HuH-7 (cell line): ENCODE data around the gene CLDN10.
"Not testable (repeated sequence)": the region's sequence is repeated elsewhere in the genome, so short reads cannot be mapped to it uniquely, and the experiment has no call there.

ENCODE experiments used
- DNase-seq: peaks from one replicate; pipeline ENCODE4 v3.0.0; 2011; ENCODE audit warnings: low spot score

Gene CLDN10, protein sequence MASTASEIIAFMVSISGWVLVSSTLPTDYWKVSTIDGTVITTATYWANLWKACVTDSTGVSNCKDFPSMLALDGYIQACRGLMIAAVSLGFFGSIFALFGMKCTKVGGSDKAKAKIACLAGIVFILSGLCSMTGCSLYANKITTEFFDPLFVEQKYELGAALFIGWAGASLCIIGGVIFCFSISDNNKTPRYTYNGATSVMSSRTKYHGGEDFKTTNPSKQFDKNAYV

DNA sequence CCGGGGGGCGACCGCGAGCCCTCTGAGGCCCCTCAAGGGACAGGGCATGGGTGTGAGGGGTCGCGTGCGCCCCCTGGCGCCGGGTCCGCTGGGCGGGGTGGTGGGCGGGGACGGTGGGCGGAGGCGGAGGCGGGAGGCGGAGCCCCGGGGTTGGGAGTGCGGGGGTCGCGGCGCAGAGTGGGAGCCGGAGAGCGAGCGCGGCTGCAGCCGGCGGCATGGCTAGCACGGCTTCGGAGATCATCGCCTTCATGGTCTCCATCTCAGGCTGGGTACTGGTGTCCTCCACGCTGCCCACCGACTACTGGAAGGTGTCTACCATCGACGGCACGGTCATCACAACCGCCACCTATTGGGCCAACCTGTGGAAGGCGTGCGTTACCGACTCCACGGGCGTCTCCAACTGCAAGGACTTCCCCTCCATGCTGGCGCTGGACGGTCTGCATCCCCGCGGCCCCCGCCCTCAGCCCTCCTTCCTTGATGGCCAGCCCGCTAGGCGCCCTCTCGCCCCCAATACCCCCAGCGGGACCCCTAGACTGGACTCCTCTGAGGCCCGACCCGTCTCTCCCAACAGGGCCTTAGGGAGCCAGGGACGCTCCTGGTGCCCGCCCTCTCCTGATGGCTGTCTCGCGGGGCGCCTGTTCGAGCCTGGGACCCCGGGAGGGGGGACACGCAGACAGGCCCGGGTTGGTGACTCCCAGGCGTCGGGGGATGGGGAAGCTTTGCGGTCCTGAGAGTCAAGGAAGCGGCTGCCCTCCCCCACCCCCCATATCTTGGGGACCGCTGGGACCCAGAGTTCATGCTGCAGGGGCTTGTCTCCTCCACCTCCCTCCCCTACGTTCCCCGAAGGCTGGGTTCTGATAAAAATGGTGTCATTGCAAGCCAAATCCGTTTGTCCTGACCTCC, at the start of gene CLDN10:
CLDN10 (plus strand) TSS at position 182 of the 903 bp plus-strand sequence; CDS start at position 216, 34 bp downstream.
- DNase-seq, result no peak

DNA sequence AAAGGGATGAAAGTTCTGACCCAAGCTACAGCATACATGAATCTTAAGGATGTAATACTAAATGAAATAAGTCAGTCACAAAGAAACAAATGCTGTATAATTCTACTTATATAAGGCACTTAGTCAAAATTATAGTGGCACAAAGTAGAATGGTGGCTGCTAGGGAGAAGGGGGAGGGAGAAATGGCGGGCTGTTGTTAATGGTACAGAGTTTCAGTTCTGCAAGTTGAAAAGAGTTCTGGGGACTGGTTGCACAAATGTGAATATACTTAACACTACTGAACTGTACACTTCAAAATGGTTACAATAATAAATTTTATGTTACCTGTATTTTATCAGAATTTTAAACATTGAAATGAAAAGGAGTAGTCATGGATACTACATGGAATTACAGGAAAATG, 48.9 kb upstream of the CLDN10 start:
- DNase-seq, result no peak

DNA sequence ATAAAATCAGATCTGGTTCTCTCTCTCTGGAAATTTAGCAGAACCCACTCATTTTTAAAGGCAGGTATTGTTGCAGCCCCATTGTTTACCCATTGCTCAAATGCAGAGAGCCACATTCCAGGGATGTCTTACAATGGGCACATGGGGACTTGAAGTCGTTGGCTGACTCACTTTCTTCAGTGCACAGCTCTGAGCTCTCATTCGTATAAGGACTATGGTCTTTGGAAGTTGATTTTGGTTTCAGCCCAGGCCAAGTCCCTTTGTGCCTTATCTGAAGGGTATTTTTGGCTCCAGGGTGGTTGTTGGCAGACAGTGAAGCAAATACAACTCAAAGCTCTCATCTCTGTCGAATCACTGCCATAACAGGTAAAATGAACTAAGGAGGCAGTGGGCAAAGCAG, 47.3 kb upstream of the CLDN10 start:
- no peak for DNase-seq

DNA sequence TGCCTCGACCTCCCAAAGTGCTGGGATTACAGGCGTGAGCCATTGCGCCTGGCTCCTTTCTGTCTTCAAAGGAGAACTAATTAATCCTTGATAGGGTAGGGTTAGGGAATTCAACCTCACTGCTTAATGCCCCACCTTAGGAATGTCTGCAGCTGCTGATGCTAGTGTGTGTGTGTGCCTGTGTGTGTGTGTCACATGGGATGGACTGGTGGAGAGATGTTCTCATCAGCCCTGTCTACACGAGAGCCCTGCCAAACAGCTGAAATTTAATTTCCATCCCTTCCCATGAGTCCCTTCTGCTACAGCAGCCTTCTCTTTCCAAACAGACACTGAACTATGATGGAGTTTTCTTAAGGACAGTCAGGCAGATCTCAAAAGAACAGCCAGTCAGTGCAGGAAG, 46.5 kb upstream of the CLDN10 start:
- DNase-seq, result no peak

DNA sequence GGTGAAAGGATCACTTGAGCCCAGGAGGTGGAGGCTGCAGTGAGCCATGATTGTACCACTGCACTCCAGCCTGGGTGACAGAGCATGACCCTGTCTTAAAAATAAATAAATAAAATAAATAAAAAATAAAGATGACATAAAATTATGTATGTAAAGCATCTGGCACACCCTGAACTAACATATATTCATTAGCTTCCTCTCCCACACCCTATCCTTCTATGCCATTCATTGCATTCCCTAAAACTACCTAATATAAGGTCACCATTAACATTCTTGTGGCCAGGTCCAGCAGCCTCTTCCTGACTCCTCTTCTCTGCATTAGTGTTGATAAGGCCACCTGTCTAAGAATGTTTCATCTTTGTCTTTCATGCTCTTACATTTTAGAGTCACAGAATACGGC, 44.5 kb upstream of the CLDN10 start:
- DNase-seq, result no peak

DNA sequence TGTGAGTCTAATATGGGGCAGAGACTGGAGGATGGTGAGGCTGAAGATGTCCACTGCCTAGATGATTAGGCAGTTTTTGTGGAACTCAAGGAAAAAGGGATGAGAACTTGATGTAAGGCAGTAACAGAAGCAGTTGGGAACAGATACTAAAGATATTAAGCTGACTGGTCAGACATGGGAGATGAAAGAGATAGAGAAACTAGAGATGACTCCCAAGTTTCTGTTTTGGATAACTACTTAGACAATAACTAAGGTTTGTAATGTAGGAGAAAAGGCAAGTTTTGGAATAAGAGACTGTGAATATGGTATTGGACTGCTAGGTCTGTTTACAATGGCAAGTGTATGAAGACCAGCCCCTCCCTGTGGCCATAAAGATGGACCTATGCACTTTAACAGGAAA, 43.5 kb upstream of the CLDN10 start:
- no peak for DNase-seq

DNA sequence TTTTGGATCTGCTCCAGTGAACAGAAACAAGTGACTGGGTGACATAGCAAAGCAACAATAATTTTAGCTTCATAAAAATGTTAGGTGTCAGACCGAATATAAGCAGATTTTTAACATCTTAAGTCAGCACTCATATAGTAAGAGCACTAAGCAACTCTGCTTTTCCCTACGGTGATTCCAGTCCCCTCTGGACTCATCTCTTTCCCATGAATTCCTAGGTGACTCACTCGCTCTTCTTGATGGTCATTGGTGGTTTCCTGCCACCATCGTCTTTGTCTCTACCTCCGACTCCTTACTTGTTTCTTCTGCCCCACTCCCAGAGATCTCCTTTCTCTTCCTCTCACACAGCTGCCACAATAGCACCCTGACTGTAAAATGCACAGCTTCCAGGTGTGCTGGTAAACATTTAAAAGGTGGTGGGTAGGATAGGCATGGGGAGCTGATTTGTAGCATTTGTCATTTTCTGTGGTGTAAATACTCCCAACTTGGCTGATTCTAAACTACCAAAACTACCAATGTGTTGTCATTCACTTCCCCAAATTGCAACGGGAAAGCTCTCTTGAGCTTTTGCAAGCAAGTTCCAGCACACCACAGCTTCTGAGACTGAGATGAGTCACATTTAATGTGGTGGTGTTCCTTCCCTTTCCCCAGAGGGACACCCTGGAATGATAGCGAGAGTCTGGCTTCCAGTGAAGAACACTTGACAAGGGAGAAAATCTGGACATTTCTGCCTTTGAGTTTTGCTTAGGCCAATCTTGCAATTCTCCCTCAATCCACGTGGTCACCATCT, 42.8 kb upstream of the CLDN10 start:
- DNase-seq, result no peak

DNA sequence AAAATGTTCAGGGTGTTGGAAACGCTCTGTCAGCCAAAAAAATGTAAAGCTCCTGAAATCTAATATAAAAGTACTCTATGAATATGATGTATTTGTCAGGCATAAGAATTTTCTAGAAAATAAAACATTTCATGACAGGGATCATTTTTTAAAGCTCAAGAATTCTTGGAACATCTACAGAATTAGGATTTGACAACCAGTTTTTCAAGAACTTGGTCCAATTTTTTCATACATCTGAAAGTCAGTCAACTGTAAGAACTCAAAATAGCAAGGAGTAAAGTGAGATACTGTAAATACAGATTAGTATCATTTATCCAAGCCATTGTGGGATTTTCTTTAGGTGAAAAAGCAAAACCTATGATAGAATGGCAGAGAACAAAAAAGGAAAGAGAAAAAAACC, 41.6 kb upstream of the CLDN10 start:
- no peak for DNase-seq

DNA sequence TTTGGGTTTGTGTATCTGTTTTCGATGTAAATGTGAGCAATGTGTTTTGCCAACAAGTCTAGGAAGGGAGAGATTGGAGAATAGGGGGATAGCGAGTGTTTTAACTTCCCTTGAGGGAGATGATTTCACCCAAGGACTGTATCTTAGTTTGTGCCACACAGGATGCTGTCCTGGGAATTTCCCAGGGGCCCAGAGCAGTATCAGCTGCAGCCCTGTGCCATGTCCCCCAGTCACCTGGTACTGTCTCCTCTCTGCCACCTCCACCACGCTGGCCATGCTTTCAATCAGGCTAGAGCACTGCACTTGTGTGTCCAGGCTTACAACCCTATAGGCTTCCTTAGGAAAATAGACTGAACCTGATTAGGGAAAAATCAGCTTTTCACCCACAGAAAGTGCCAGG, 40.1 kb upstream of the CLDN10 start:
- no peak for DNase-seq

DNA sequence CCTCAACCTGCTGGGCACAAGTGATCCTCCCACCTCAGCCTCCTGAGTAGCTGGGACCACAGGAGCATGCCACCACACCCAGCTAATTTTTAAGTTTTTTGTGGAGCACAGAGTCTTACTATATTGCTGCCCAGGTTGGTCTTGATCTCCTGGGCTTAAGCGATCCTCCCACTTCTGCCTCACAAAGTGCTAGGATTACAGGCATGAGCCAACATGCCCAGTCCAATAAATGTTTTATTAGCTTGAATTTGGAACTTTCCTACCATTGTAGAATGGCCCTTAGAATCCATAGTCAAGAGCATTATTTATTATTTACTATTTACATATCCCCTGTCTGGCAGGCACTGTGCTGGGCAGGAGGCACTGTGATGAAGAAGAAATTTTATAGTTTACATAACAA, 39.6 kb upstream of the CLDN10 start:
- DNase-seq, result no peak

DNA sequence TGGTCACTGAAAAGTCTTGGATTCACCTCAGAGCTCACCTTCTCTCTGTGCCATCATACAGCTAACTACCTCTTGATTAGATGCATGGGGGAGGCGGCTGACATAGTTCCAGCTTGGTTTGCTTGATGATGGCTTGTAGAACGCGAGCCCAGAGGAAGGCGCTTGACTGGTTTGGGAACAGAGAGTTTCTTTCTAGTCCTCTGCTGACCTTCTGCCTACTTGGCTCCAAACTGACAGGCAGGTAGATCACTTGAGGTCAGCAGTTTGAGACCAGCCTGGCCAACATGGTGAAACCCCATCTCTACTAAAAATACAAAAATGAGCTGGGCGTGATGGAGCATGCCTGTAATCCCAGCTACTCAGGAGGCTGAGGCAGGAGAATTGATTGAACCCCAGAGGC, 36.9 kb upstream of the CLDN10 start:
- not testable (repeated sequence) for DNase-seq

DNA sequence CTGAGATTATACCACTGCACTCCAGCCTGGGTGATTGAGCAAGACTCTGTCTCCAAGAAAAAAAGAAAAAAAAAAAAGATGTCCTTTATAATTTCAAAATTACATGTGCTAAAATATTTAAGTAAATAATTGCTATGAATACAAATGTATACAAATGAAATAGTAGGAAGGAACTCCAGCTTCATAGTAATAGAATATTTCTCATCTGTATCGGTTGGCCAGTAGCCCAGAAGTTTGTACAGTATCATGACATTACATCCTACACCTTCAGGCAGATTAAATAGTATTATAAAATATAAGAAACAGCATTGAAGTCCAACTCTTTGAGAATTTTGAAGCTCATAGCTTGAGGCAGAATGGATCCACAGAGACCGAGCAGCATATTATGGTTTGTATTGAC, 36.5 kb upstream of the CLDN10 start:
- DNase-seq, result no peak

DNA sequence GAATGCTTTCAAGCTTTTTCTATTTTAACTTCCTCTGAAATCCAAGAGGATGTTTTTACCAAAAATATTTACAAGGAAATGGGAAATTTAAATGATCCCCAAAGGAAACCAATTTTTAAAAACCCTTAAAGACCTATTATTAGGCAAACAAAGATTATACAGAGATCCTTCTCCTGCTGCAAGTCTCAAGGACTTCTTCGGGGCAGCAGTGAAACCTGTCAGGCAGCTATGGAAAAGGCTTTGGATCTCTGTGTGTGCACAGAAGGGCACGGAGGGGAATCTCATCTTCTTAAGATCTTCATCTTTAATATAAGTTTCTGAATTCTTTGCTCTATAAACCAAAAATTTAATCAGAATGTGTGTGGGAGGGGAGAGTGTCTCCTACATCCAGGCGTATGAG, 36.0 kb upstream of the CLDN10 start:
- no peak for DNase-seq

DNA sequence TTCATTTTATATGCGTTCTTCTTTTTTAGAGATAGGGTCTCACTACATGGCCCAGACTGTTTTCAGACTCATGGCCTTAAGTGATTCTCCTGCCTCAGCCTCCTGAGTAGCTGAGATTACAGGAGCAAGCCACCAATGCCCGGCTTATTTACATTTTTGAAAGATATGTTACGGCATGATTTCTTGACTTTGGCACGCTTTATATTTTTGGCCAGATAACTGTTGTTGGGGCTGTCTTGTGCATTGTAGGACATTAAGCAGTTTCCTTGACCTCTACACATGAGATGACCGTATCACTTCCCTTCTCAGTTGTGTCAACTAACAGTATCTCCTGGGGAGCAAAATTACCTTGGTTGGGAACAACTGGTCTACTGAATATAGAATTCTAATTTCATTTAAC, 28.9 kb upstream of the CLDN10 start:
- no peak for DNase-seq

DNA sequence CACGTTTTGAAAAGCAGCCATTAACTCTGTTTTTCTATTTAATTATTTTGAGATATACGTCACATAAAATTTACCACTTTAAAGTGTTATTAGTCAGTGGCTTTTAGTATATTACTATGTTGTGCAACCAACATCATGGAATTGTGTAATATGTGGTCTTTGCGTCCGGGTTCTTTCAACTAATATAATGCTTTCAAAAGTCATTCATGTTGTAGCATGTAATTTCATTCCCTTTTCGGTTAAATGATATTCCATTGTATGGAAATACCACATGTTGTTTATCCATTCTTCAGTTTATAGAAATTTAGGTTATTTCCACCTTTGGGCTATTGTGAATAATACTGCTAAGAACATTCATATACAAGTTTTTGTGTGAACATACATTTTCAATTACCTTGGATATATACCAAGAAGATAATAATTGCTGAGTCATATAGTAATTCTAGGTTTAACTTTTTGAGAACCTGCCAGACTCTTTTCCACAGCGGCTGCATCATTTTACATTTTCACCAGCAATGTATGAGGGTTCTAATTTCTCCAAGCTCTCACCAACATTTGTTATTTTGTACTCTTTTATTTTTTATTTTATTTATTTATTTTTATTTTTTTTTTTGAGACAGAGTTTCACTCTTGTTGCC, 28.1 kb upstream of the CLDN10 start:
- no peak for DNase-seq

DNA sequence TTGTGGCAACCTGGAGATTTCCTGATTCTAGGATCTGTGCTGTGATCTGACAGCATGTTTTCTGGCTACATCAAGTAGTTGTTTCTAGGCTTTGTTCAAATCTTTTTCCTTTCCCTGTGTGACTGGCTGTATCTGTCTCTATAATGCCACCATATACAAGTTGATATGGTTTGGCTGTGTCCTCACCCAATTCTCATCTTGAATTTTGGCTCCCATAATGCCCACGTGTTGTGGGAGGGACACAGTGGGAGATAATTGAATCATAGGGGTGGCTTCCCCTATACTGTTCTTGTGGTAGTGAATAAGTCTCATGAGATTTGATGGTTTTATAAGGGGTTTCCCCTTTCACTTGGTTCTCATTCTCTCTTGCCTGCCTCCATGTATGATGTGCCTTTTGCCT, 24.6 kb upstream of the CLDN10 start:
- no peak for DNase-seq

DNA sequence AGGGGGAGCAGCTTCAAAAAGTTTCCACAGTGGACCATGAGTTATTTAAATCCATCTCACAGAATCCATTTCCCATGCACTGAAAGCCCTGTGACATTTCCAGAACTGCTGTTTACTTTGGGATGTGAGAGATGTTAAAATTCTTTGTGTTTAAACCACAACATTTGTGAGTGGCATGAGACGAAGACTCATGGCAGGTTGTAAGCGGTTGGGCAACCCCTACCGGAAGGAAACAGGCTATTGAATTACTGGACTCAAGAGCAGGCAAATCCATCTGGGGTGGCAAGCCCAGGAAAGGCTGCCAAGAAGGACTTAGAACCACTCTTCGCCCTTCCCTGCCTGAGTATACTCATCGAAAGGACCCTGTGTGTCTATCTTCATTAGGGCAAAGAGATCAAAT, 22.3 kb upstream of the CLDN10 start:
- DNase-seq, result no peak

DNA sequence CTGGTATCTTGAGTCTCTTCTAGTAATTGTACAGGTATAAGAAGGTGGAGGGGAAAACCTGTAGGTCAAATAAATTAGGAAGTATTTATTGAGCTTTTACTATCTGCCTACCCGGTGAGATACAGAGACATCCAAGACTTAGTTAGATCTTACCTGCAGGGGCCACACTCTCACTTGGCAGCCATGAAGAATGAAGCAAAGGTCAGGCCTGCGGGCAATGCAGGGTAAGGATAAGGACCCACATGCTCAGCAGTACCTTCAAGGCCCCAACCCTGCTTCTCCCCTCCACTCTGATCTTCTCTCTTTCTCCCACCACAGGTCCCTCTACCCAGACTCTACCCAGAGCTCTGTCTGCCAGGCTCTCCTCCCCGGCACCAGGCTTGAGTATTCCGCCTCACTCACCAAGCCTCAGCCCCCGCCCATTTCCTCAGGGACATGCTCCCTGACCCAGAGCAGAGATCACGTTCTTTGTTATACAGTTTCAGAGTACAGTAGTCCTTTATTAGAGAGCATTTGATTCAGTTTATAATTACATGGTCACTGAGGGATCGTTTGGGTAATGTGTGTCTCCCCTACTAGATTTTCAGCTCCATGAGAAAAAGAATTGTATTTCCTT, 18.9 kb upstream of the CLDN10 start:
- no peak for DNase-seq

DNA sequence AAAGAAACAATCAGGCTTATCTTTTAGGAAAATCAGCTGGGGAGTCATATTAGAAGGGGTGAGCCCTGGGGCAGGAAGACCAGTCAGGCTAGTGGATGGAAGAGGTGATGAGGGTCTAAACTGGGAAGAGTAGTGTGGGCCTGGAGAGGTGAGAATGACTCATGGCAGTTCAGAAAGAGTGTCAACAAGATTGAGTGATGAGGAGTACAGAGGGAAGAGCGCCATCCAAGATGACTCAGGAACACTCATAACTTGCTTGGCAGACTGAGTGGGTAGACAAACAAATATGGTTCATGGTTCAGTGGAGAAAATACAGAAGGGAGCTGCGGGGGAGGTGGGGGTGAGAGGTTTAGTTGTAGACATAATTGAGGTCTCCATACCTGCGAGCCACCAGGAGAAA, 17.3 kb upstream of the CLDN10 start:
- DNase-seq, result no peak

DNA sequence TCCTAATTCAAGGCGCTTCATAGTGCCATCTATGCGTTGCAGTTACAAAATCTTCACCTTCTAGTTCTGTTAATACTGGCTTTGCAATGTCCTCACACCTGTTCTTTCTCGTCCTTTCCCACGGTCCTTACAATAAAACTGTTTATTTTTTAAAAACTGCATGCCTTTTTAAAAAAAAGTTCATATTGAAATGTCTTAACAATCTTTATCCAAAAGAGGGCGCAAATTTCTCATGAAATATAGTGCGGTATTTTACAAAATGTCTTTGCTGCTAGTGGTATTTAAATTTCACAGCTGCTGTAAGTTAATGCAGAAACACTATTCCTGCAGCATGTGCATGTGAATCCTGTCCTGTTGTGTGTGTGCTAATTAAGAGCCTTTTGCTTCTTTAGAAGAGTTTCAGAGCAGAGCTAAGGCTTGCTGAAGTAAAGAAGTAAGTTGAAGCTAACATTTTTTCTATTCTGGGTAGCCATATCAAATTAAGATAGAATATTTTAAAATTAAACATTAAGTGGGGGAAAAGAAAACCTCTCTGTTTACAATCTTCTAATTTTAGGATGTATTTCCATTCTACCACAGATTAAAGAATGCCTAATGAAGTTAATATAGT, 15.8 kb upstream of the CLDN10 start:
- DNase-seq, result no peak

DNA sequence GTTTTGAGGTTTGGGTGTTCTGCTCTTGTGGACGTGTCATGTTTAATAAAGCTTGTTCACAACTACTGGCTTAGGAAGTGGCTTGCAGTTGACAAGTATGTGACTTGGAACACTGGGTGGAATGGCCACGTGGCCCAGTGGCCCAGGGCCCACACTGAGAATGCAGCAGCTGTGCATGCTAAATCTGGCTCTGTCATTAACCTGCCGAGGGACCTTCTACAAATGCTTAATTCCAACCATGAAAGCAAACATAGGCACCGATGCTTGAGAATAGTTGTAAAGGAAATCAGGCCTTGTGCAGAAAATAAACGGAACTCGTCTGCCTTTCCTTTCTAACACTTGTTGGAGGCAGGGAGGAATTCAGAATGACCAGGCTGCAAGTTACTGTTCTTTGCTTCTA, 11.6 kb upstream of the CLDN10 start:
- no peak for DNase-seq

DNA sequence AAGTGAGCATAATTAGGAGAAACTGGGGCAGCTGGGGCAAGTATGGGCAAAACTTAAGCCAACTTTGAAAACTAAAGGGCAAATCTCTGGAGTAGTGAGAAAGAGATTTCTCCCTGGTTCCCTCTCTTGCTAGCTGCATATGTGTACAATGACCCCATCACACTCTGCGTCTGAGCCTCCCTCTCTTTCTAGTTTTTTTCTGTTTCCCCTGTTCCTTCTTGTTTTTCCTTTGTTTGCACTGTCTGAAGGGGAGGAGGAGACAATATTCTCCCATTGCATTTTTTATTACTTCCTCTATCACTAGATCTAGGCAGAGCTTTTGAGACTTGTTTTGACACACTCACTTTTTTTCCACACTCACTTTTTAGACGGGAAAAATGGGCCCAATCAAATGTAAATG, 11.2 kb upstream of the CLDN10 start:
- no peak for DNase-seq
